ENCODE results near the gene MOGAT3.
A peak's percentile ranks its signal among the peaks of the same experiment; 100 is the strongest.

MOGAT3 gene

DNA sequence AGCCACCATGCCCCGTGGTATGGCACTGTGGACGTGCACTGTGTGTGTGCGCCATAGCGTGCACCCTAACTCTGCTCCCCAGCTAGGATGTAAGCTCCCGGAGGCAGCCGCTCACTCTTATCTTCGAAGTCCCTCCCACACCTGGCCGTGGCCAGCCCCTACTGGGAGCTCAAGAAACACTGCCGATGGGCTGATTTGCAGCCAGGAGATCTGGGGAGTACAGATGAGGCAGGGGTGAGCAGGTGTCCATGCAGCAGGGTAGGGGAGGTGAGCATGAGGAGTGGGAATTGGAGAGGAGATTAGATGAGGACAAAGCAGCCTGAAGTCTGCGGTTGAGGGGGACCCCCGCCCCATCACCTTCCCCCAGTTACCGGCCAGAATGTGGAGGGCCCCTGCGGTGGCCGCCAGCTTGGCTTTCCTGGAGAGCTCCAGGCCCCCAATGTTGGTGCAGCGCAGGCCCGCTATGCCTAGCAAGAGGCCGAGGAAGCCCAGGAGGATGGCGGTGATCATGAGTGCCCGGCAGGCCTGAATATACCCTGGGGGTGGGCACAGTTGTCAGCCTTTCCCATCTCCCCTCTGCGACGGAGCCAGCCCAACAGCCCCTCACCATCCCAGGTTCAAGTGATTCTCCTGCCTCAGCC is 33.2 kb upstream of the MOGAT3 start:
- DNase-seq = no peak

GRCh38 chr7:101232141-101232850 is 31.5 kb upstream of the MOGAT3 start:
- DNase-seq = no peak

GRCh38 chr7:101231644-101232043 is 30.8 kb upstream of the MOGAT3 start:
- no peak for DNase-seq

GRCh38 chr7:101226721-101227120 is 25.9 kb upstream of the MOGAT3 start:
- no peak for DNase-seq

- no peak for DNase-seq
Measured at GRCh38 chr7:101225650-101226049, 24.8 kb upstream of the MOGAT3 start.

- DNase-seq = no peak
Measured at GRCh38 chr7:101223528-101223927, 22.7 kb upstream of the MOGAT3 start.

- no peak for DNase-seq
Measured at GRCh38 chr7:101222275-101222830, 21.5 kb upstream of the MOGAT3 start.

DNA sequence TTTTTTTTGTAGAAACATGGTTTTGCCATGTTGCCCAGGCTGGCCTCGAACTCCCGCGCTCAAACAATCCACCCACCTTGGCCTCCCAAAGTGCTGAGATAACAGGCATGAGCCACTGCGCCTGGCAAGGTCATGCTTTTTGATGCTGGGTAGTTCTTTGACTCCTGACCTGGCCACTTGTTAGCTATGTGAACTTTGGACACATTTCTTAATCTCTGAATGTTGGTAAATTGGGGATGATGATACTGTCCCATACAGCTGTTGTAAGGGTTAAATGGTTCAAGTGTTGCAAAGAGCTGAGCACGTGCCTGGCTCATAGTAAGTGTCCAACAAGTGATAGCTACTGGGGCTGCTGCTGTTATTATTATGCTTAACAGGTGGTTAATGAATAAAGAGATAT is 19.5 kb upstream of the MOGAT3 start:
- no peak for DNase-seq

GRCh38 chr7:101218236-101219125 is 17.6 kb upstream of the MOGAT3 start:
- DNase-seq = no peak

DNA sequence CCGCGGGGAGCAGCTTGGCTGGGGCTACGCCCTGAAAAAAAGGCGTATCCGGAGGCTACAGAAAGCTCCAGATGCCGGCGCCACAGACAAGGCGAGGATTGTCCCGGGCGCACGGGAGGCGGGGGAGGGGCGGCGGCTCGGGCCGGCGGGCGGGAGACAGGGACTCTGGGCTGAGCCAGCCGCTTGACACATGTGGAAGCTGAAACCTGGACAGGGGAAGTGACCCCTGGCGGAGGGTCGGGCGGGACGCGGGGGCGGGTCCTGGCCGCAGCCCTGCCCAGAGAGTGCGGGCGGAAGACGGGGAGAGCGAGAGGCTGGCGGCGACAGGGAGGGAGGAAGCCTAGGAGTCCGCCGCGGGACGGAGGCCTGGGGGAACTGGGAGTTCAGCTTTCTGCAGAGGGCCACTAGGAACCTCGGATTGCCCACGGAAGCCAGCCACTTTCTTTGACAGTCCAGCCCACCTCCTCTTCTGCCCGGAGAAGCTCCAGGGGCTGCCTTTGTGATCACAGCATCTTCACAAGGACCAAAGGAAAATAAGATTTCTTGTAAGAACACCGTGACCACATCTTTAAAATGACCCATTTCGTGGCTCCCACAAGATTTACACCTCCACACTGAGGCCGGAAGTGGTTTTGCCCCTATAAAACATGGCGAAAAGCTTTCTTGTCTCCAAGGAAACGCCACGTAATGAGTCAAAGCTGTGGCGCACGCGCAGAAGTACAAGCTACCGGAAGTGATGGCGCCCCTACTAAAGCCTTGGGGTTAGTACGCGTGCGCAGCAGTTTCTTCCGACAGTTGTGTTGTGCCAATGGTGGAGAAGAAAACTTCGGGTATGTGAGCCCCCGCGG is 16.8 kb upstream of the MOGAT3 start, which contains the start of the genes PLOD3 and ZNHIT1:
Gene PLOD3, minus strand, starts transcription at position 194 of the 848 bp plus-strand sequence. CDS start 307 bp downstream, outside the sequence.
Gene ZNHIT1, plus strand, starts transcription at position 778 of the 848 bp plus-strand sequence. Its CDS starts 31 bp downstream, at position 809.
- peak; percentile 87 for DNase-seq

DNA sequence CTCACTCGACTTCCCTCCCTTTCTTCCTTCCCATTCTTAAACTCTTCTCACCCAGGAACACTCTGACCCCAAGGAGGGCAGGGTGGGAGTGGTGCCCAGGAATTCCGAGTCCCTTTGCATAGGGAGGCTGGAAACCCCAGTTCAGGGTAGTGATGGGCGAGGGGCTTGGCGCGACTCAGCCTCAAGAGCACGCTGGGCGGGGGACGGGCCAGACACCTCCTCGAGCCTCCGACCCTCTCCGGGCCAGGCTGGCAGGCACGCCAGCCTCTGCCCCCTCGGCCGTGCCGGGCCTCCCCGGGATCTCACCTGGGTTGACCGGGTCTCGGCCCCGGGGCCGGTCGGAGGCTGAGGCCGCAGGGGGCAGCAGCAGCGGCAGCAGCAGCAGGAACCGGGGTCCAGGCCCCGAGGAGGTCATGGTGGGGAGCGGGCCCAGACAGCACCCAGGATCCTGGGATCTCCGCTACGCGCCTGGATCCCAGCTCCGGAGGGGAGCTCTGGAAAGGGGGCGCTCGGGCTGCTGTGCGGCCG is 16.1 kb upstream of the MOGAT3 start:
- DNase-seq = no peak

DNA sequence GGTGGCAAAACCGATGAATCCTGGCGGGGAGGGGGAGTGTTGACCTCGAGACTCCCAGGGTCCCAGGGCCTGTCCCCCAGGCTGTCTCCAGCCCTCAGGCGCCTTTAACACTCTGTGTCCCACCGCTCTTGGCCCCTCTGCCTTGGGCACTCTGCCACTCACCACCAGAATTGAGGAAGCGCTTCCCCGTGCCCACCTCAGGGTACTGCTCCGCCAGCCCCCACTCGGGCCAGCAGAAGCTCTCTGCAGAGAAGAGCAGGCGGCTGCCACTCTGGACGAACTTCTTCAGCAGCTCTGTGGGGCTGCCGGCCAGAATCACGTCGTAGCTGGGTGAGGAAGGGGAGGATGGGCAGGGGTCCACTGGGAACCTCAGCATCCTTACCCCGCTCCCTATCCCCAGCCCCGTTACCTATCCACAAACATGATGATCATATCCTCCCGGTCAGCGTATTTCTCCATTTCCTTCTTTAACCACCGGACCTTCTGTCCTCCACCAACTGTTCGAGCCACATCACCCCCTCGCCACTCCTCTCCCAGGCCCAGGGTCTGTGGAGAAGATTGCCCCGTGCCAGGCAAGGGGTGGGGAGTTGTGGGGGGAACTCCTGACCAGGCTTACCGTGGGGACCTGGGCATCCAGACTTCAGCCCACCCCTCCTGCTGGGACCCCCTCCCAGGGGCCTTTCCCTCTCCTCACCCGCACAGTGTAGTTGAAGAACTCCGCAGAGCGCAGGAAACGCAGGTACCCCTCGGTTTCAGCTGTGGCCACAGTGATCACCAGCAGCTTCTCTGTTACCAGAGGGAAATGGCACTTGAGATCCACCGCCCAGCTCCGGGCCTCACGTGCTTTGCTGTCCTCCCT is 15.4 kb upstream of the MOGAT3 start:
- no peak for DNase-seq

DNA sequence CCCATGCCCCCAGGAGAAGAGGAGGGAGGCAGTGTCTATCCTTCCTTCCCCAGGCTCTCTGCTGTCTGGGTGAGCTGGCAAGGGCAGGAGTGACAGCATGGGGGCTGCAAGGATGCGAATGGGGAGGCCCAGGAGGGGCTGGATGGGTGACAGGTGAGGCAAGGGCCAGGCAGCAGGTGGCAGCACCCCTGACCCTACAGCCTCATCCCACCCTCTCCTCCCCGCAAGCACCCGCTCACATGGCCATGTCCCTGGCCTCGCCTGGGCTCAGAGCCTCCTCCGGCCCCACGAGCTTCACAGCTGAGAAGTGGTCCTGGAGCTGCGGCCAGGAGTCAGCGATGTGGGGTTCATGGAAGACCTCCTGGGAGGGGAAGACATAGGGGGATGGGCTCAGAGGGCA is 11.2 kb upstream of the MOGAT3 start:
- no peak for DNase-seq

GRCh38 chr7:101211501-101211900 is 10.7 kb upstream of the MOGAT3 start:
- DNase-seq = no peak

DNA sequence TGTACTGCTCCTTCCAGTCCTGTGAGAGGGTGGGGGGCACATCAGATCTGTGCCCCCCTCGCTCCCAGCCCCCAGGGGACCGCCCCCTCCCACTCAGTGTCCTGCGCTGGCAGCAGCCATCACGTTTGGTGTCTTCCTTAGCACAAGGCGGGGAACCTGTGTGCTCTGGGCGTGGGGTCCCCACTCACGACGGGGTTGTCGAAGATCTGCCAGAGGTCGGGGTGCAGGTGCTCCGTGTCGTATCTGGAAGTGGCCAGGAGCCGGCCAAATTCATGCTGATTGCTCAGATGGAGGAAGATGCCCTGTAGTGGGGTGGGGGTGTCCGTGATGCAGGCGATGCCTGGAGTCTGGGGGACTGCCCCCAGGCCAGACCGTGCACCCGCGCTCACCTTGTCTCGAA is 9.3 kb upstream of the MOGAT3 start:
- DNase-seq = no peak

- no peak for DNase-seq
Measured at GRCh38 chr7:101208794-101209193, 8.0 kb upstream of the MOGAT3 start.

GRCh38 chr7:101207459-101207858 is 6.6 kb upstream of the MOGAT3 start:
- no peak for DNase-seq

- no peak for DNase-seq
Measured at GRCh38 chr7:101206665-101207042, 5.8 kb upstream of the MOGAT3 start.

DNA sequence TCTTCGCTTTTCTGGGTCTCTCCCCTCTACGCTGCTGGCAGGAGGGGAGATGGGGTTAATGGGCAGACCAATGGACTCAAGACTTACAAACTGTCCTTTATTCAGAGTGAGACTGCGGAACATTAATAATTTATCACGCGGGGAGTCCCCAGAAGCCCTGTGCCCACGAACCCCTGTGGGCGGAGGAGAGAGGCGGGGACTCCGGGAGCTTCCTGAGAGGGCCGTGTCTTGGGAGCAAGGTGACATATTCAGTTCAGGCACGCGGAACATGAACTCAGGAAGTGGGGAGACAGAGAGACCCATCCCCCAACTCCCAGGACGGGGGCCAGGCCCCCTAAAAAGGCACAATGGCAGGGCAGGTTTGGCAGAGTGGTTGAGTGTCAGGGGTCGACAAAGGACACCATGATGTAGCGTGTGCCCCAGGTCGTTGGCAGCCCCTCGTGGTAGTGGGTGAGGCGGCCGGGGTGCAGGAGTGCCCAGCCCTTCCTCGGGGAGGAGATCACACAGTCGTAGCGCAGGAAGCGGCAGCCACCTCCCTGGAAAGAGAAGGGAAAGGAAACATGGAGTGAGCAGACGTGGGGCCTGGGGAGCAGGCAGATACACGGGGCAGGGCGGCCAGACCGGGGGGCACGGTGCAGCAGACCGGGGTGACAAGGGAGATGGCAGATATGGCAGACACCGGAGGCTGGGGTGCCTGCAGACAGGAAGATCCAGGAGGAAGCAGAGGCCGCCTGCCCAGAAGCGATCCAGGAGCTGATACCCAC is 5.2 kb upstream of the MOGAT3 start:
- no peak for DNase-seq
